ENCODE results near the gene PKD2. TPM values are rescaled to one million over a fixed set of nuclear protein-coding genes. Genes with fewer than 3 reads are reported as not detected.

The PKD2 gene
- total and polyA plus RNA-seq, 2 donors (not counting 1 experiment from before 2014, with no cell fraction given): 1.8 to 5.8 TPM

GRCh38 chr4:88054901-88055300 is 47.5 kb downstream of the PKD2 start:
- ATAC-seq (ENCODE audit: low read depth): no peak
- ChIA-PET POLR2A (interaction anchor here (0.7 kb wide), 1 partner anchor 157 kb away, joined by 9 read pairs; no protein-coding TSS in a partner anchor), CTCF (no interaction called here)
- no peaks in the 10 kb centered on the region for H4K20me1 ChIP-seq (ENCODE audit: control insufficient read depth, insufficient read depth, low read length, poor library complexity, severe bottlenecking)
- no peaks in the 10 kb centered on the region for H3K9me3 ChIP-seq (ENCODE audit: control extremely low read depth in 1 of 3, control insufficient read depth in 2 of 3, insufficient read depth in 1 of 3, low read length in 2 of 3)
- no peak overlapping the region for H3K27ac ChIP-seq (ENCODE audit: low read length in 2 of 2)
- no peak for TF ChIP-seq CTCF (IDR thresholded peaks at IDR 0.05)
- no peak for TF ChIP-seq EZH2 (IDR thresholded peaks at IDR 0.05; ENCODE audit: borderline replicate concordance, insufficient read depth, low read depth, low read length, poor library complexity, severe bottlenecking)
- no peaks in the 10 kb centered on the region for H3K4me1 ChIP-seq (ENCODE audit: control insufficient read depth in 2 of 2, insufficient read depth in 2 of 2, low read length in 2 of 2)
- peaks cover 0 to 3% of the 10 kb centered on the region in 2 experiments for H3K36me3 ChIP-seq (replicated peaks in 1 of 2; ENCODE audit: control extremely low read depth in 1 of 2, control insufficient read depth in 1 of 2, extremely low read depth in 1 of 2, insufficient read depth in 2 of 2, low read length in 1 of 2)
- 96% methylated on average over 3 of the region's 3 CpGs for WGBS (ENCODE audit: insufficient coverage)
- H2AFZ ChIP-seq (ENCODE audit: insufficient read depth, low read depth, low read length, poor library complexity, severe bottlenecking): no peak overlapping the region
- no peak overlapping the region for H3K4me3 ChIP-seq (ENCODE audit: control extremely low read depth in 1 of 5, extremely low read depth in 1 of 5, insufficient read depth in 1 of 5, low read depth in 2 of 5, low read length in 4 of 5)
- intact Hi-C loops (cut with micrococcal nuclease): no loop called here
- H3K4me3 Mint-ChIP-seq: no peak overlapping the region
- no peaks in the 10 kb centered on the region for H3K9me3 Mint-ChIP-seq (ENCODE audit: insufficient read depth)
- no peak overlapping the region for H3K27ac Mint-ChIP-seq
- no peak overlapping the region for H3K4me2 ChIP-seq (replicated peaks; ENCODE audit: low read depth, low read length, poor library complexity, severe bottlenecking)
- DNase-seq: peak; percentile 4
- no peaks in the 10 kb centered on the region for H3K4me1 Mint-ChIP-seq
- H3K27me3 Mint-ChIP-seq: no peaks in the 10 kb centered on the region
- no peaks in the 10 kb centered on the region for H3K79me2 ChIP-seq (ENCODE audit: control insufficient read depth, insufficient read depth, low read length)
- H3K27me3 ChIP-seq (replicated peaks in 1 of 4; ENCODE audit: control extremely low read depth in 1 of 4, control insufficient read depth in 3 of 4, insufficient read depth in 4 of 4, low read length in 3 of 4): no peaks in the 10 kb centered on the region
- H3K9ac ChIP-seq (ENCODE audit: low read length): no peak overlapping the region

DNA sequence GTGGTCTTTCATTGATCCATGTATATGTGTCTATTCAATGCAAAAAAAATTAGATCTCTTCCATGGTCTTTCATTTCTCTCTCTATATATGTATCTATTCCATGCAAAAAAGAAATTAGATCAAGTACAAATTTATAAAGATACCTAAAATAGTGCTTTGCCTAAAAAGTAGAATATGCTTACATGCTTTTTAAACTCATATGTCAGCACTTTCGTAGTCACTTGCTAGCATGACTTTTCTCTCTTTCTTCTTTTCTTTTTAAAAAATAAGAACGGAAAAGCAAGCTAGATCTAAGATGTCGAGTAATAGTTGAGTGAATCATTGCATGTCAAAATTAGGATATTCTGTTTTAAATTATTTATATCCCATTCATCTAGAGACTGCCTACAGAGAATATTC is 50.9 kb downstream of the PKD2 start:
- Histone ChIP-seq H3K4me3 (ENCODE audit: control extremely low read depth in 1 of 5, extremely low read depth in 1 of 5, insufficient read depth in 1 of 5, low read depth in 2 of 5, low read length in 4 of 5) (no peak overlapping the region), H3K9me3 (ENCODE audit: control extremely low read depth in 1 of 3, control insufficient read depth in 2 of 3, insufficient read depth in 1 of 3, low read length in 2 of 3) (no peaks in the 10 kb centered on the region), H2AFZ (ENCODE audit: insufficient read depth, low read depth, low read length, poor library complexity, severe bottlenecking) (no peak overlapping the region), H3K4me2 (replicated peaks; ENCODE audit: low read depth, low read length, poor library complexity, severe bottlenecking) (no peak overlapping the region), H3K36me3 (replicated peaks in 1 of 2; ENCODE audit: control extremely low read depth in 1 of 2, control insufficient read depth in 1 of 2, extremely low read depth in 1 of 2, insufficient read depth in 2 of 2, low read length in 1 of 2) (peaks cover 0 to 6% of the 10 kb centered on the region in 2 experiments), H3K79me2 (ENCODE audit: control insufficient read depth, insufficient read depth, low read length) (no peaks in the 10 kb centered on the region), H3K4me1 (ENCODE audit: control insufficient read depth in 2 of 2, insufficient read depth in 2 of 2, low read length in 2 of 2) (no peaks in the 10 kb centered on the region), H3K27me3 (replicated peaks in 1 of 4; ENCODE audit: control extremely low read depth in 1 of 4, control insufficient read depth in 3 of 4, insufficient read depth in 4 of 4, low read length in 3 of 4) (no peaks in the 10 kb centered on the region), H4K20me1 (ENCODE audit: control insufficient read depth, insufficient read depth, low read length, poor library complexity, severe bottlenecking) (no peaks in the 10 kb centered on the region), H3K9ac (ENCODE audit: low read length) (no peak overlapping the region), H3K27ac (ENCODE audit: low read length in 2 of 2) (no peak overlapping the region)
- Mint-ChIP-seq H3K9me3 (ENCODE audit: insufficient read depth) (no peaks in the 10 kb centered on the region), H3K4me1 (no peaks in the 10 kb centered on the region), H3K27me3 (no peaks in the 10 kb centered on the region), H3K27ac (no peak overlapping the region), H3K4me3 (no peak overlapping the region)
- ChIA-PET CTCF (no interaction called here), POLR2A (no interaction called here)
- DNase-seq (no peak), ATAC-seq (ENCODE audit: low read depth) (no peak)
- no CpG with 5 or more reads among the region's 3 CpGs for WGBS (ENCODE audit: insufficient coverage)
- no peak for TF ChIP-seq EZH2 (IDR thresholded peaks at IDR 0.05; ENCODE audit: borderline replicate concordance, insufficient read depth, low read depth, low read length, poor library complexity, severe bottlenecking)
- no peak for TF ChIP-seq CTCF (IDR thresholded peaks at IDR 0.05)
- intact Hi-C loops (cut with micrococcal nuclease): no loop called here
